Gastrocnemius medialis (tissue), 4 donors: ENCODE data around the gene POLA2. TPM values are rescaled to one million over a fixed set of nuclear protein-coding genes. Genes with fewer than 3 reads are reported as not detected.

Experiments
- ATAC-seq, 2 donors: fragments of 150-250 bp; one replicate each; pipeline ENCODE4 v1.9.1; 2016
- DNase-seq, 2 donors: peaks; one replicate each; pipeline ENCODE4 v3.0.0-alpha.2; 2019
- H3K27ac ChIP-seq, 4 donors: fragments of 200-600 bp; sonication (generic); 1 replicate in 1 of 4; 2 replicates in 3 of 4; pipeline ENCODE4 v1.5.1; 2016 to 2018; ENCODE audit warnings: mild to moderate bottlenecking in 2 of 4, moderate library complexity in 1 of 4
- H3K27me3 ChIP-seq, 3 donors: fragments of 200-600 bp; sonication (generic) in 2 of 3; 1 replicate in 1 of 3; 2 replicates in 2 of 3; pipeline versions ENCODE4 v1.5.1 to v1.6.0; 2016 to 2019; ENCODE audit warnings: mild to moderate bottlenecking in 1 of 3, moderate library complexity in 1 of 3
- H3K36me3 ChIP-seq, 2 donors: fragments of 200-600 bp; sonication (generic) in 1 of 2; one replicate each; pipeline ENCODE4 v1.5.1; 2017 to 2018
- H3K4me1 ChIP-seq, 2 donors: fragments of 200-600 bp; sonication (generic) in 1 of 2; one replicate each; pipeline ENCODE4 v1.5.1; 2016 to 2017; ENCODE audit warnings: mild to moderate bottlenecking in 2 of 2
- H3K4me3 ChIP-seq, 4 donors: fragments of 200-600 bp; sonication (generic) in 3 of 4; 1 replicate in 1 of 4; 2 replicates in 3 of 4; pipeline ENCODE4 v1.5.1; 2016 to 2019; ENCODE audit warnings: mild to moderate bottlenecking in 2 of 4
- H3K9me3 ChIP-seq, 3 donors: fragments of 200-600 bp; sonication (generic) in 2 of 3; 1 replicate in 1 of 3; 2 replicates in 2 of 3; pipeline ENCODE4 v1.5.1; 2016 to 2019
- CTCF ChIP-seq, 5 experiments: fragments of 450-650 bp in 3 of 5; fragments of 200-600 bp in 2 of 5; sonication (generic) in 2 of 5; IDR thresholded peaks in 4 of 5; conservative IDR thresholded peaks in 1 of 5; 1 replicate in 4 of 5; 2 replicates in 1 of 5; pipeline ENCODE4 v1.5.1; 2016 to 2019; ENCODE audit warnings: antibody characterized with exemption in 5 of 5, mild to moderate bottlenecking in 3 of 5, moderate library complexity in 3 of 5
- POLR2A ChIP-seq, 2 donors: fragments of 450-650 bp; IDR thresholded peaks; one replicate each; pipeline ENCODE4 v1.6.1; 2017; ENCODE audit warnings: antibody characterized with exemption in 2 of 2, mild to moderate bottlenecking in 2 of 2, moderate library complexity in 2 of 2
- in situ Hi-C, 4 donors: fragments of 200-750 bp; cut with MboI; loops; one replicate each; pipeline versions ENCODE4 v1.15.0 to v1.8.0; 2017; ENCODE audit warnings: low sequenced_read_pairs in 4 of 4
- intact Hi-C: fragments of 100-400 bp; cut with DNase I; formaldehyde crosslinking; loops from one replicate; pipeline ENCODE4 v1.15.1; 2023; ENCODE audit warnings: low total_unique reads
- total RNA-seq, 4 donors: library from RNA; depleted of rRNA; stranded (reverse); fragments of >200 nt; gene quantifications; one replicate each; pipeline versions ENCODE4 v1.1.0 to v1.2.3, GENCODE V29; 2016

The POLA2 gene
- total RNA-seq, 4 donors from 2014 or later, result 2.9 to 9.2 (median 6.9) TPM

- H3K4me3 ChIP-seq, result no peak overlapping the region
- in situ Hi-C loops (no loop called here), intact Hi-C loops (no loop called here)
- H3K4me1 ChIP-seq, result peaks cover 7 to 21% of the 10 kb centered on the region in 2 donors
- no peaks in the 10 kb centered on the region for H3K9me3 ChIP-seq
- TF ChIP-seq CTCF (IDR thresholded peaks at IDR 0.05 in 4 of 5, conservative IDR thresholded peaks at IDR 0.05 in 1 of 5) (no peak), POLR2A (IDR thresholded peaks at IDR 0.05) (no peak)
- ATAC-seq (no peak), DNase-seq (no peak)
- H3K27ac ChIP-seq, result no peak overlapping the region
- H3K27me3 ChIP-seq, result no peaks in the 10 kb centered on the region
- peaks cover 0 to 21% of the 10 kb centered on the region in 2 donors for H3K36me3 ChIP-seq
Measured at GRCh38 chr11:65286686-65287085, 24.9 kb downstream of the POLA2 start.

DNA sequence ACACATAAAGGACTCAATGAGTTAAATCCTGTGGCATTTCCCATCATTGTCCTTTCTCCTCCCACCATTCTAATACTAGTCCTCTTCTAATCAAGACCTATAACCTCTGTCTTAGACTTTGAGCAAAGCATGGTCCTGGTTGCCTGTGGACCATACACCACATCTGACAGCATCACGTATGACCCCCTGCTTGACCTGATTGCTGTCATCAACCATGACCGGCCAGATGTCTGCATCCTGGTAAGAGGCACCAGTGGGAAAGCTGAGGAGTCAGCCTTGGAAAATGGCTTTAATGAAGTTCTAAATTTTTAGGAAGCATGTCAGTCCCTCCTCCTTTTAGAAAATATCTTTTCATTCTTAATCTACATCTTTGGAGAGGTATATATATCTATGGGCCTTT lies 25.8 kb downstream of the POLA2 start:
- intact Hi-C loops, result no loop called here
- H3K36me3 ChIP-seq, result peaks cover 0 to 13% of the 10 kb centered on the region in 2 donors
- TF ChIP-seq CTCF (IDR thresholded peaks at IDR 0.05 in 4 of 5, conservative IDR thresholded peaks at IDR 0.05 in 1 of 5) (no peak), POLR2A (IDR thresholded peaks at IDR 0.05) (no peak)
- H3K27ac ChIP-seq, result no peak overlapping the region
- ATAC-seq (no peak), DNase-seq (no peak)
- in situ Hi-C loops, result no loop called here
- no peak overlapping the region for H3K4me3 ChIP-seq
- H3K27me3 ChIP-seq, result no peaks in the 10 kb centered on the region
- H3K9me3 ChIP-seq, result no peaks in the 10 kb centered on the region
- H3K4me1 ChIP-seq, result peaks cover 16 to 30% of the 10 kb centered on the region in 2 donors

- Histone ChIP-seq H3K27me3 (no peaks in the 10 kb centered on the region), H3K27ac (peak overlapping the region; percentile 73 to 79 (median 74)), H3K4me3 (no peak overlapping the region), H3K36me3 (peaks cover 0 to 7% of the 10 kb centered on the region in 2 donors), H3K9me3 (no peaks in the 10 kb centered on the region), H3K4me1 (peaks cover 27 to 39% of the 10 kb centered on the region in 2 donors)
- intact Hi-C loops, result no loop called here
- TF ChIP-seq CTCF (IDR thresholded peaks at IDR 0.05 in 4 of 5, conservative IDR thresholded peaks at IDR 0.05 in 1 of 5) (no peak), POLR2A (IDR thresholded peaks at IDR 0.05) (no peak)
- in situ Hi-C loops, result no loop called here
- ATAC-seq (no peak), DNase-seq (peak; percentile 48 to 59)
Measured at GRCh38 chr11:65288706-65289536, 27.2 kb downstream of the POLA2 start.

- Histone ChIP-seq H3K27me3 (no peaks in the 10 kb centered on the region), H3K4me1 (peaks cover 27 to 39% of the 10 kb centered on the region in 2 donors), H3K27ac (peak overlapping the region; percentile 73 to 79 (median 74)), H3K36me3 (peaks cover 0 to 13% of the 10 kb centered on the region in 2 donors), H3K4me3 (no peak overlapping the region), H3K9me3 (no peaks in the 10 kb centered on the region)
- no peak for TF ChIP-seq CTCF (IDR thresholded peaks at IDR 0.05 in 4 of 5, conservative IDR thresholded peaks at IDR 0.05 in 1 of 5)
- TF ChIP-seq POLR2A (IDR thresholded peaks at IDR 0.05), result peak in 1 of 2 donors; percentile 26
- in situ Hi-C loops (no loop called here), intact Hi-C loops (no loop called here)
- peak; percentile 87 to 91 for DNase-seq
- peak; percentile 68 to 80 for ATAC-seq
Measured at GRCh38 chr11:65290448-65291165, 28.8 kb downstream of the POLA2 start.
